ENCODE results near the gene IMP4.

DNA sequence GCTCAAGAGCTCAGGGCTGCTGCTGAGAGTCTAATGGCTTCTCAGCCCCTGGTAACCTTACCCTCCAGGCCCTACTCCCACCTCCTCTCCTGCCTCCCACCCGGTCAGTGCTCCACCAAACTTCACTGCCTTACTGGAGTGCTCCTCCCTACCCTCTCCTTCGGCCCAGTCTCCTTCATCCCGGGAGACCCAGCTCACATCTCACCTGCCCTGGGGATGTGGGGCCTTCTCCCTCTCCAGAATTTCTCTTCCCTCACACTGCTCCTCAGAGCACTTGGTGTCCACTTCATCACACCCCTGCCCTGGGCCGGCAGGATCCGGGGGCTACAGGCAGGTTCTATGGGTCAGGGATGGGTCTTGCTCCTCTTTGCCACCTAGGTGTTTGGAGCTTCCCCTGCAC, 34.8 kb downstream of the IMP4 start:
- TF ChIP-seq POLR2A (IDR thresholded peaks at IDR 0.05; ENCODE audit: low read depth, low read length) (no peak), TAF1 (IDR thresholded peaks at IDR 0.05; ENCODE audit: low read depth, low read length) (no peak), POLR2AphosphoS5 (IDR thresholded peaks at IDR 0.05; ENCODE audit: low read depth, low read length) (no peak), SPI1 (IDR thresholded peaks at IDR 0.05; ENCODE audit: low read depth, low read length) (no peak)
